ENCODE data around the gene FOXA3. TPM values are rescaled to one million over a fixed set of nuclear protein-coding genes. Genes with fewer than 3 reads are reported as not detected.
"Not testable (repeated sequence)": the region's sequence is repeated elsewhere in the genome, so short reads cannot be mapped to it uniquely, and the experiment has no call there.

The FOXA3 gene
- total and polyA plus RNA-seq, 2 donors (not counting 3 experiments of a cell fraction or from before 2014, with no cell fraction given) = 0.06 TPM; not detected in 1

DNA sequence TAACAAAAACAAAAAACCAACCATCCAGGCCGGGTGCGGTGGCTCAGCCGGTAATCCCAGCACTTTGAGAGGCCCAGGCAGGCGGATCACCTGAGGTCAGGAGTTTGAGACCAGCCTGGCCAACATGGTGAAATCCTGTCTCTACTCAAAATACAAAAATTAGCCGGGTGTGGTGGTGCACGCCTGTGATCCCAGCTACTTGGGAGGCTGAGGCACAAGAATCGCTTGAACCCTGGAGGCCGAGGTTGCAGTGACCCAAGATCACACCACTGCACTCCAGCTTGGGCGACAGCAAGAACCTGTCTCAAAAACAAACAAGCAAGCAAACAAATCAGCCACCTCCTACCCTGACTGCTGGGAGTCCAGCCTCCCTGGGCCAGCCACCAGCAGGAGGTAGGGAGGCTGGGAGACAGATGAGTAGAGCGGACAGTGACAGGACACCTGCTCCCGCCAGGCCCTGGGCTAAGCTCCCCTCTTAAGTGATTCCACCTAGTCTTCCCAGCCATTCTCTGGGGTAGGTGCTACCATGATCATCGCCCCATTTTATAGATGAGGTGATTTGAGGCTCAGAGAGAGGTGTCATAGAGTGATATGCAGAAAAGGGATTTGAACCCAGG lies 32.0 kb downstream of the FOXA3 start:
- POLR2A ChIA-PET; DNase-seq (ENCODE audit: low read depth, low spot score); H3K4me3 ChIP-seq (replicated peaks in 1 of 3; ENCODE audit: insufficient read depth in 1 of 3, low read depth in 1 of 3, low read length in 3 of 3); H3K27ac ChIP-seq (ENCODE audit: insufficient read depth, low read depth, low read length); H3K9me1 ChIP-seq (replicated peaks; ENCODE audit: control insufficient read depth, extremely low read depth, insufficient read depth, low read length); FAIRE-seq; H3K36me3 ChIP-seq (ENCODE audit: control insufficient read depth in 2 of 2, extremely low read depth in 1 of 2, insufficient read depth in 2 of 2, low read length in 2 of 2); H3K9ac ChIP-seq (replicated peaks; ENCODE audit: extremely low read depth, insufficient read depth, low read length); BruUV-seq (replicated peaks); H3K9me3 ChIP-seq (replicated peaks; ENCODE audit: control insufficient read depth, insufficient read depth, low read length); CTCF ChIA-PET; H3K27me3 ChIP-seq (ENCODE audit: control insufficient read depth in 2 of 2, insufficient read depth in 2 of 2, low read length in 2 of 2); H4K20me1 ChIP-seq (replicated peaks; ENCODE audit: control insufficient read depth, extremely low read depth, insufficient read depth, low read length); H3K4me1 ChIP-seq (ENCODE audit: control insufficient read depth, extremely low read depth, insufficient read depth, low read length); intact Hi-C loops (cut with micrococcal nuclease); H2AFZ ChIP-seq (ENCODE audit: low read depth, low read length); H3K79me2 ChIP-seq (ENCODE audit: control insufficient read depth, insufficient read depth, low read length); dilution Hi-C loops (cut with MboI; ENCODE audit: extremely low pct_ligation_motif_present, low sequenced_read_pairs); H3K4me2 ChIP-seq (ENCODE audit: insufficient read depth, low read length): not testable (repeated sequence)

DNA sequence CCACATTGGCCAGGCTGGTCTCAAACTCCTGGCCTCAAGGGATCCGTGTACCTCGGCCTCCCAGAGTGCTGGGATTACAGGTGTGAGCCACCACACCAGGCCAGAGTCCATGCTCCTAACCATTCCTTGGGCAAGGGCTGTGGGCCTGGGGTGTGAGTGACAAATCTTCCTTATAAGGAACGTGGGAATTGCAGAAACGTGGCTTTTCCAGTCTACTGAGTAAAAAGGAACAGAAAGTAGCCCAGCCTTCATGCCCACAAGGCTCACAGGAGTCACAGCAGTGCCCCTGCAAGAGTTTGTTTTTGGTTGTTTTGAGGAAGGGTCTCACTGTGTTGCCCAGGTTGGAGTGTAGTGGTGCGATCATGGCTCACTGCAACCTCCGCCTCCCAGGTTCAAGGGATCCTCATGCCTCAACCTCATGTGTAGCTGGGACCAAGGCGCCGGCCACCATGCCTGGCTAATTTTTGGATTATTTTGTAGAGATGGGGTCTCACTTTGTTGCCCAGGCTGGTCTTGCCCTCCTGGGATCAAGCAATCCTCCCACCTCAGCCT lies 33.2 kb downstream of the FOXA3 start:
- CTCF ChIA-PET = no interaction called here
- Histone ChIP-seq H3K9me3 (replicated peaks; ENCODE audit: control insufficient read depth, insufficient read depth, low read length) (no peaks in the 10 kb centered on the region), H2AFZ (ENCODE audit: low read depth, low read length) (no peak overlapping the region), H3K79me2 (ENCODE audit: control insufficient read depth, insufficient read depth, low read length) (no peaks in the 10 kb centered on the region), H3K4me1 (ENCODE audit: control insufficient read depth, extremely low read depth, insufficient read depth, low read length) (peaks cover 2% of the 10 kb centered on the region), H3K27me3 (ENCODE audit: control insufficient read depth in 2 of 2, insufficient read depth in 2 of 2, low read length in 2 of 2) (no peaks in the 10 kb centered on the region), H3K4me2 (ENCODE audit: insufficient read depth, low read length) (no peak overlapping the region), H3K9ac (replicated peaks; ENCODE audit: extremely low read depth, insufficient read depth, low read length) (no peak overlapping the region), H4K20me1 (replicated peaks; ENCODE audit: control insufficient read depth, extremely low read depth, insufficient read depth, low read length) (no peaks in the 10 kb centered on the region), H3K4me3 (replicated peaks in 1 of 3; ENCODE audit: insufficient read depth in 1 of 3, low read depth in 1 of 3, low read length in 3 of 3) (no peak overlapping the region), H3K27ac (ENCODE audit: insufficient read depth, low read depth, low read length) (no peak overlapping the region), H3K9me1 (replicated peaks; ENCODE audit: control insufficient read depth, extremely low read depth, insufficient read depth, low read length) (no peaks in the 10 kb centered on the region), H3K36me3 (ENCODE audit: control insufficient read depth in 2 of 2, extremely low read depth in 1 of 2, insufficient read depth in 2 of 2, low read length in 2 of 2) (peaks cover 0 to 6% of the 10 kb centered on the region in 2 experiments)
- intact Hi-C loops (cut with micrococcal nuclease) (no loop called here), dilution Hi-C loops (cut with MboI; ENCODE audit: extremely low pct_ligation_motif_present, low sequenced_read_pairs) (no loop called here)
- POLR2A ChIA-PET = no interaction called here
- no peak for FAIRE-seq
- TF ChIP-seq POLR2A (IDR thresholded peaks at IDR 0.05; ENCODE audit: low read depth, low read length) (no peak), POLR2AphosphoS5 (IDR thresholded peaks at IDR 0.05; ENCODE audit: insufficient read depth, low read depth, low read length) (no peak)
- no peak for DNase-seq (ENCODE audit: low read depth, low spot score)
- no TSS peak for BruUV-seq (replicated peaks)
